PC-9 (cell line): ENCODE data around the gene BRINP2. TPM values are rescaled to one million over a fixed set of nuclear protein-coding genes. Genes with fewer than 3 reads are reported as not detected.

Experiments
- BruUV-seq: library from RNA; stranded (reverse); fragments of 400-500 nt; replicated peaks from 2 replicates; lab custom pipeline; 2021; lab: Mats Ljungman, UMichigan
- CTCF ChIA-PET: fragments of 300-600 bp; sonication (Branson Sonifier 250); formaldehyde crosslinking; loops from one replicate; lab custom pipeline; 2022; ENCODE audit warnings: antibody characterized with exemption; lab: Charles Lee
- POLR2A ChIA-PET: fragments of 300-600 bp; sonication (Branson Sonifier 250); formaldehyde crosslinking; loops from one replicate; lab custom pipeline; 2022; ENCODE audit warnings: antibody characterized with exemption; ENCODE audit not compliant: unreplicated experiment; lab: Charles Lee
- DNase-seq, 2 experiments: peaks; one replicate each; pipeline versions ENCODE4 v3.0.0 to v3.0.0-alpha.2; 2015 to 2022; ENCODE audit warnings: mixed read lengths in 1 of 2
- H2AFZ ChIP-seq: fragments of 200-600 bp; sonication (generic); 2 replicates; pipeline ENCODE4 v1.8.1; 2017; ENCODE audit warnings: antibody characterized with exemption
- H3F3A ChIP-seq: fragments of 200-600 bp; sonication (generic); 2 replicates; pipeline ENCODE4 v1.8.1; 2017; ENCODE audit warnings: antibody characterized with exemption, mild to moderate bottlenecking, low read depth; ENCODE audit not compliant: insufficient read depth
- H3K27ac ChIP-seq: fragments of 200-600 bp; sonication (generic); 2 replicates; pipeline ENCODE4 v1.6.1; 2016; ENCODE audit warnings: mixed run types
- H3K27me3 ChIP-seq: fragments of 200-600 bp; sonication (generic); 2 replicates; pipeline ENCODE4 v1.6.1; 2016; ENCODE audit warnings: low read depth, mixed run types; ENCODE audit not compliant: insufficient read depth
- H3K36me3 ChIP-seq: fragments of 200-600 bp; sonication (generic); 2 replicates; pipeline ENCODE4 v1.6.1; 2016; ENCODE audit warnings: low read depth, mixed run types
- H3K4me1 ChIP-seq: fragments of 200-600 bp; sonication (generic); replicated peaks from 2 replicates; pipeline ENCODE4 v1.6.1; 2016; ENCODE audit warnings: mixed run types; ENCODE audit not compliant: insufficient read depth
- H3K4me2 ChIP-seq: fragments of 200-600 bp; sonication (generic); 2 replicates; pipeline ENCODE4 v1.6.1; 2017; ENCODE audit warnings: mixed run types
- H3K4me3 ChIP-seq: fragments of 200-600 bp; sonication (generic); 2 replicates; pipeline ENCODE4 v1.6.1; 2016; ENCODE audit warnings: mixed run types
- H3K79me2 ChIP-seq: fragments of 200-600 bp; sonication (generic); 2 replicates; pipeline ENCODE4 v1.6.1; 2017; ENCODE audit warnings: low read depth, mixed run types
- H3K9me2 ChIP-seq: fragments of 200-600 bp; sonication (generic); 2 replicates; pipeline ENCODE4 v1.8.1; 2017; ENCODE audit warnings: mild to moderate bottlenecking; ENCODE audit not compliant: insufficient read depth
- H3K9me3 ChIP-seq: fragments of 200-600 bp; sonication (generic); 2 replicates; pipeline ENCODE4 v1.8.1; 2016; ENCODE audit warnings: low read depth; ENCODE audit not compliant: insufficient read depth
- H4K20me1 ChIP-seq: fragments of 200-600 bp; sonication (generic); 2 replicates; pipeline ENCODE4 v1.8.1; 2017; ENCODE audit not compliant: insufficient read depth
- EZH2 ChIP-seq: fragments of 200-600 bp; sonication (generic); IDR thresholded peaks from 2 replicates; pipeline ENCODE4 v1.8.0; 2017; ENCODE audit warnings: antibody characterized with exemption, low read depth
- intact Hi-C: fragments of 100-400 bp; cut with micrococcal nuclease; formaldehyde crosslinking; loops from one replicate; pipeline ENCODE4 v1.10.0; 2022; ENCODE audit not compliant: unreplicated experiment
- total RNA-seq: library from RNA; stranded (reverse); gene quantifications from 2 replicates; pipeline ENCODE4 v1.2.3, GENCODE V29; 2021
- TF ChIP-seq, protein P1 (sequence below): fragments of 200-600 bp; sonication (generic); conservative IDR thresholded peaks from 2 replicates; pipeline ENCODE4 v1.6.1; 2017; ENCODE audit warnings: mixed run types, antibody characterized with exemption, mild to moderate bottlenecking, moderate library complexity

Gene BRINP2
- total RNA-seq, 1 experiment from 2014 or later, result not detected

DNA sequence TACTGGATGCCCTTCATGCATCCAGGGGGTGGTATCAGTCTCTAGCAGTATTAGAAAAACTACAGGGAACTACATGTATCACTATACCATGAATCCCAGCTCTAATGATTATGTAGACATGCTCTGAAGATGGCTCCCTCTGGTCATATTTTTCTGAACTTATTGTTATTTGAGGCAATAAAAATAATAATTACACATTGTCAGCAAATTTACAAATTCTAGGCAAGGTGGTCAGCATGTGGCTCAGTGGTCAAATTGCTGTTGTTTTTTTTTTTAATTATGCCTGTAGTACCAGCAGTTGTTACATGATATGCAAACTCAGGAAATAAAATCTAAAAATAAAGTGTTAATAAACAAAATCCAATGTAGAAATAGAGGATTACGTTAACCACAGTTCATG, 28.7 kb upstream of the BRINP2 start:
- peaks cover 5% of the 10 kb centered on the region; the same call in 1 of the 2 replicates for H3K27me3 ChIP-seq
- CTCF ChIA-PET, result no interaction called here

DNA sequence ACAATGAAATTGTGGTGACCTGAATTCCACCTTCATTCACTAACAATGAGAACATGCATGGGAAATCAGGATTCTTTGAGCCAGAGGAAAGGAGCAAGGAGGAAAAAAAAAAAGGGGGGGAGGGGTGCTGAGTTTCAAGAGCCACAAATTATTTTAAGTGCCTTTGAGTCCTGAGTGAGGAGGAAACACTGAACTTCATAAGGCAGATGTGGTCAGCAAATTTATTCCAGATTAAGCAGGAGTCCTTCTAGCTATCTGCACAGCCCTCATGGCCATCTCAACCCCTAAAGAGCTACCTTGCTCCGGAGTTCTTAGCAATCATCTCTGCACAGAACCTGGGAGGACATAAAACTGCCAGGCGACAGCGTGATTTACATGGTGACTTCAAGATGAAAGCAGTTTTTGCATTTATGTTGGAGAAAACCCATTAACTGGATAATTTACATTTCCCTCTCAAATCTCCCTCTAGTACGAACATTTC, 27.9 kb upstream of the BRINP2 start:
- ChIA-PET CTCF (no interaction called here), POLR2A (no interaction called here)
- no peak for TF ChIP-seq EZH2
- TF ChIP-seq, protein P1, sequence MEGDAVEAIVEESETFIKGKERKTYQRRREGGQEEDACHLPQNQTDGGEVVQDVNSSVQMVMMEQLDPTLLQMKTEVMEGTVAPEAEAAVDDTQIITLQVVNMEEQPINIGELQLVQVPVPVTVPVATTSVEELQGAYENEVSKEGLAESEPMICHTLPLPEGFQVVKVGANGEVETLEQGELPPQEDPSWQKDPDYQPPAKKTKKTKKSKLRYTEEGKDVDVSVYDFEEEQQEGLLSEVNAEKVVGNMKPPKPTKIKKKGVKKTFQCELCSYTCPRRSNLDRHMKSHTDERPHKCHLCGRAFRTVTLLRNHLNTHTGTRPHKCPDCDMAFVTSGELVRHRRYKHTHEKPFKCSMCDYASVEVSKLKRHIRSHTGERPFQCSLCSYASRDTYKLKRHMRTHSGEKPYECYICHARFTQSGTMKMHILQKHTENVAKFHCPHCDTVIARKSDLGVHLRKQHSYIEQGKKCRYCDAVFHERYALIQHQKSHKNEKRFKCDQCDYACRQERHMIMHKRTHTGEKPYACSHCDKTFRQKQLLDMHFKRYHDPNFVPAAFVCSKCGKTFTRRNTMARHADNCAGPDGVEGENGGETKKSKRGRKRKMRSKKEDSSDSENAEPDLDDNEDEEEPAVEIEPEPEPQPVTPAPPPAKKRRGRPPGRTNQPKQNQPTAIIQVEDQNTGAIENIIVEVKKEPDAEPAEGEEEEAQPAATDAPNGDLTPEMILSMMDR, result no peak
- Histone ChIP-seq H4K20me1 (no peaks in the 10 kb centered on the region), H3K36me3 (no peaks in the 10 kb centered on the region), H3K27me3 (peaks cover 5% of the 10 kb centered on the region; the same call in 1 of the 2 replicates), H3K4me2 (no peak overlapping the region), H3K79me2 (no peaks in the 10 kb centered on the region), H2AFZ (no peak overlapping the region), H3F3A (no peaks in the 10 kb centered on the region), H3K27ac (no peak overlapping the region), H3K9me2 (no peaks in the 10 kb centered on the region), H3K9me3 (no peaks in the 10 kb centered on the region), H3K4me3 (no peak overlapping the region), H3K4me1 (no peaks in the 10 kb centered on the region)
- BruUV-seq, result no TSS peak
- intact Hi-C loops, result no loop called here
- DNase-seq, result no peak

More for the DNA sequence above, 28.7 kb upstream of the BRINP2 start:
- TF ChIP-seq, protein P1, result no peak
- TF ChIP-seq EZH2, result no peak
- no peaks in the 10 kb centered on the region for H3K79me2 ChIP-seq
- H3K9me3 ChIP-seq, result no peaks in the 10 kb centered on the region
- H3K4me3 ChIP-seq, result no peak overlapping the region
- intact Hi-C loops, result no loop called here
- no peaks in the 10 kb centered on the region for H3K4me1 ChIP-seq
- no peaks in the 10 kb centered on the region for H3K36me3 ChIP-seq
- H2AFZ ChIP-seq, result no peak overlapping the region
- no peak overlapping the region for H3K27ac ChIP-seq
- DNase-seq, result no peak
- no peaks in the 10 kb centered on the region for H4K20me1 ChIP-seq
- H3K9me2 ChIP-seq, result no peaks in the 10 kb centered on the region
- POLR2A ChIA-PET, result no interaction called here
- no peak overlapping the region for H3K4me2 ChIP-seq
- H3F3A ChIP-seq, result no peaks in the 10 kb centered on the region
- no TSS peak for BruUV-seq

DNA sequence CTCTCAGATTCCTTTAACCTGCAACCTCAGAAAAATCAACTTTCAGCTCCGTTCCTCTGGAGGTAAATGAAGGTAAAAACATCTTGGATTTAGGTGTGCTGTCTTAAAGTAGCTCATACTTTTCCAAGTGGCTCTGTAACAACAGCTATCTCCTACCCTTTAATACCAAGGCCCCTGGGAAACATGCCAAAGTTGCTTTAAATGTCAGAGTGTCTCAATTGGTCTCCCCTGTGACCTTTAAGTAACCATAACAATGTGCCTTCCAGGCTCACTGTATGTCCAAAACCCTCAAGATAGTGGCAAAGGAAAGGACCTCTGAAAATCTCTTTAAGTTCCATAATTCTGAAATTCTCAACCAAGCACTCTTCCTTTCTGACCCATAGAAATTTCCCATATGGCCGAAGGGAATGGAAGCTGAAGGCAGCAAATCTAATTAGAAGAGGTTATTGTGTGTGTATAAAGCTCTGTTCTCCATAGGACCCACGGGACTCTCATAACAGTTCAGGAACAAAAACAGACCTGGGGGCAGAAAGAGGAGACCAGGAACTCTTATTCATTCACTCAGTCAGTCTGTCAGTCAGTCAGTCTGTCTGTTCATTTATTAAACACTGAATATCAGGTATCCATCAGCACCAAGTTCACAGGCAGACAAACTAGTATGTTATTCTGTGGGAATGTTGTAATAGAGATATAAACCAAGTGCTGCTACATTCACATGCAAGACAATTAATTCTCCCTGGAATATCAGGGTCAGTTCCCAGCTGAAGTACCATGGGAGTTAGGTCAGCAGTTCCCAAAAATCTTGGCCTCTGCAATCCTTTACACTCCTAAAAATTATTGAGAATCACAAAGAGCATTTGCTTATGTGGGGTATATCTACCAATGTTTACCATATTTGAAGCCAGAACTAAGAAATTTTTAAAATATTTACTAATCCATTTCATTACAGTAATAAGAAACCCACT, 25.4 kb upstream of the BRINP2 start:
- Histone ChIP-seq H3K79me2 (no peaks in the 10 kb centered on the region), H3K27me3 (no peaks in the 10 kb centered on the region), H3F3A (no peaks in the 10 kb centered on the region), H3K9me3 (no peaks in the 10 kb centered on the region), H2AFZ (no peak overlapping the region), H3K9me2 (no peaks in the 10 kb centered on the region), H3K36me3 (no peaks in the 10 kb centered on the region), H4K20me1 (no peaks in the 10 kb centered on the region), H3K4me1 (no peaks in the 10 kb centered on the region), H3K27ac (no peak overlapping the region), H3K4me3 (no peak overlapping the region), H3K4me2 (no peak overlapping the region)
- ChIA-PET CTCF (no interaction called here), POLR2A (no interaction called here)
- intact Hi-C loops, result no loop called here
- DNase-seq, result no peak
- TF ChIP-seq, protein P1, result no peak
- no peak for TF ChIP-seq EZH2
- BruUV-seq, result no TSS peak
